PC-3 (cell line): ENCODE data around the gene NOSIP. TPM values are rescaled to one million over a fixed set of nuclear protein-coding genes. Genes with fewer than 3 reads are reported as not detected.

Experiments used
- ATAC-seq: fragments of 200-7000 bp; cut with Tn5 transposase; 2 replicates; pipeline ENCODE4 v1.9.1; 2020; ENCODE audit warnings: mild to moderate bottlenecking, moderate library complexity
- BruUV-seq: library from RNA; stranded (reverse); fragments of 400-500 nt; replicated peaks from 2 replicates; lab custom pipeline; 2021; lab: Mats Ljungman, UMichigan
- CTCF ChIA-PET: fragments of 300-600 bp; sonication (Branson Sonifier 250); formaldehyde crosslinking; loops from one replicate; lab custom pipeline; 2022; ENCODE audit warnings: antibody characterized with exemption; lab: Charles Lee
- POLR2A ChIA-PET: fragments of 300-600 bp; sonication (Branson Sonifier 250); formaldehyde crosslinking; loops from one replicate; lab custom pipeline; 2022; ENCODE audit warnings: antibody characterized with exemption; ENCODE audit not compliant: unreplicated experiment; lab: Charles Lee
- DNase-seq: peaks from one replicate; pipeline ENCODE4 v3.0.0-alpha.2; 2015
- H2AFZ ChIP-seq: fragments of 300-600 bp; sonication (generic); 2 replicates; pipeline ENCODE4 v1.6.0; 2016; ENCODE audit warnings: antibody characterized with exemption, low read length
- H3F3A ChIP-seq: fragments of 300-600 bp; sonication (generic); one replicate; pipeline ENCODE4 v1.6.0; 2017; ENCODE audit warnings: antibody characterized with exemption, low read length, control low read depth, mild to moderate bottlenecking; ENCODE audit not compliant: unreplicated experiment
- H3K27ac ChIP-seq: fragments of 300-600 bp; sonication (generic); 2 replicates; pipeline ENCODE4 v1.5.1; 2016; ENCODE audit warnings: mild to moderate bottlenecking, low read length
- H3K27me3 ChIP-seq: fragments of 300-600 bp; sonication (generic); 2 replicates; pipeline ENCODE4 v1.6.1; 2016; ENCODE audit warnings: low read length, mixed read lengths
- H3K36me3 ChIP-seq: fragments of 300-600 bp; sonication (generic); 2 replicates; pipeline ENCODE4 v1.6.1; 2016; ENCODE audit warnings: low read depth, mixed run types, low read length, mixed read lengths
- H3K4me1 ChIP-seq: fragments of 300-600 bp; sonication (generic); 2 replicates; pipeline ENCODE4 v1.5.1; 2016; ENCODE audit warnings: low read length; ENCODE audit not compliant: insufficient read depth
- H3K4me2 ChIP-seq: fragments of 300-600 bp; sonication (generic); 2 replicates; pipeline ENCODE4 v1.6.0; 2016; ENCODE audit warnings: low read length
- H3K4me3 ChIP-seq: fragments of 300-600 bp; sonication (generic); 2 replicates; pipeline ENCODE4 v1.5.1; 2016; ENCODE audit warnings: mild to moderate bottlenecking, low read length, mixed read lengths
- H3K79me2 ChIP-seq: fragments of 300-600 bp; sonication (generic); 2 replicates; pipeline ENCODE4 v1.6.1; 2017; ENCODE audit warnings: low read length, mixed read lengths
- H3K9ac ChIP-seq: fragments of 300-600 bp; sonication (generic); 2 replicates; pipeline ENCODE4 v1.6.0; 2016; ENCODE audit warnings: mild to moderate bottlenecking, low read length
- H3K9me2 ChIP-seq: fragments of 300-600 bp; sonication (generic); replicated peaks from 2 replicates; pipeline ENCODE4 v1.6.1; 2016; ENCODE audit warnings: mixed run types, low read length, mixed read lengths
- H3K9me3 ChIP-seq: fragments of 300-600 bp; sonication (generic); 2 replicates; pipeline ENCODE4 v1.6.1; 2016; ENCODE audit warnings: low read length, mixed read lengths
- H4K20me1 ChIP-seq: fragments of 300-600 bp; sonication (generic); 2 replicates; pipeline ENCODE4 v1.6.1; 2016; ENCODE audit warnings: low read length, mixed read lengths
- CTCF ChIP-seq: fragments of 300-600 bp; sonication (generic); conservative IDR thresholded peaks from 2 replicates; pipeline ENCODE4 v1.5.1; 2017; ENCODE audit warnings: antibody characterized with exemption, low read depth, mild to moderate bottlenecking, low read length
- EZH2 ChIP-seq: fragments of 300-600 bp; sonication (generic); IDR thresholded peaks from one replicate; pipeline ENCODE4 v1.6.1; 2017; ENCODE audit warnings: antibody characterized with exemption, mild to moderate bottlenecking, low read length; ENCODE audit not compliant: unreplicated experiment
- EZH2phosphoT487 ChIP-seq: fragments of 300-600 bp; sonication (generic); IDR thresholded peaks from 2 replicates; pipeline ENCODE4 v1.6.1; 2018; ENCODE audit warnings: mild to moderate bottlenecking, antibody characterized with exemption, low read length, borderline replicate concordance
- intact Hi-C: fragments of 100-400 bp; cut with micrococcal nuclease; formaldehyde crosslinking; loops from 2 replicates; pipeline ENCODE4 v1.9.0; 2023
- total RNA-seq: library from RNA; depleted of rRNA; stranded (reverse); fragments of >200 nt; gene quantifications from 2 replicates; pipeline ENCODE4 v1.2.3, GENCODE V29; 2014

NOSIP gene
- total RNA-seq, 1 experiment from 2014 or later: 195 TPM

- DNase-seq (no peak), ATAC-seq (no peak)
- intact Hi-C loops: no loop called here
- no peaks in the 10 kb centered on the region for H3K9me2 ChIP-seq
- H3K4me3 ChIP-seq: no peak overlapping the region
- H3K4me2 ChIP-seq: no peak overlapping the region
- no peaks in the 10 kb centered on the region for H3K27me3 ChIP-seq
- H3K9me3 ChIP-seq: no peaks in the 10 kb centered on the region
- 0 out of 2 replicates have a peak, but pooled peaks cover 5% of the 10 kb centered on the region for H3K79me2 ChIP-seq
- no peak overlapping the region for H3K27ac ChIP-seq
- no peaks in the 10 kb centered on the region for H3F3A ChIP-seq
- no peak overlapping the region for H3K9ac ChIP-seq
- peaks cover 39% of the 10 kb centered on the region for H3K36me3 ChIP-seq
- no TSS peak for BruUV-seq
- TF ChIP-seq CTCF: no peak
- no peak for TF ChIP-seq EZH2phosphoT487
- no peak for TF ChIP-seq EZH2
- no peaks in the 10 kb centered on the region for H4K20me1 ChIP-seq
- H2AFZ ChIP-seq: no peak overlapping the region
- CTCF ChIA-PET: interaction anchor here (2.2 kb wide), 1 partner anchor 13 kb away, joined by 9 read pairs; no protein-coding TSS in a partner anchor
- peaks cover 15% of the 10 kb centered on the region for H3K4me1 ChIP-seq
- POLR2A ChIA-PET: no interaction called here
These were observed 23.7 kb downstream of the NOSIP start for GRCh38 chr19:49556412-49557398.

- POLR2A ChIA-PET: no interaction called here
These were observed 24.6 kb downstream of the NOSIP start for GRCh38 chr19:49555600-49556411.

More at GRCh38 chr19:49555600-49556411, 24.6 kb downstream of the NOSIP start:
- intact Hi-C loops: no loop called here
- Histone ChIP-seq H3K36me3 (peaks cover 39% of the 10 kb centered on the region), H3K79me2 (no peaks in the 10 kb centered on the region), H3K9ac (no peak overlapping the region), H3K4me3 (no peak overlapping the region), H3K9me2 (no peaks in the 10 kb centered on the region), H3F3A (no peaks in the 10 kb centered on the region), H3K4me1 (peaks cover 15% of the 10 kb centered on the region), H3K9me3 (no peaks in the 10 kb centered on the region), H3K4me2 (no peak overlapping the region), H4K20me1 (no peaks in the 10 kb centered on the region), H2AFZ (no peak overlapping the region), H3K27me3 (no peaks in the 10 kb centered on the region), H3K27ac (no peak overlapping the region)
- ATAC-seq (no peak; the same call in 1 of the 2 replicates), DNase-seq (peak; percentile 35)
- CTCF ChIA-PET: no interaction called here
- no TSS peak for BruUV-seq
- TF ChIP-seq EZH2phosphoT487 (no peak), CTCF (no peak), EZH2 (no peak)
